HTERT RPE-1 (cell line): ENCODE measurements around the gene CSNK2B.

ENCODE experiments used
- in situ Hi-C: fragments of 300-500 bp; cut with MboI; formaldehyde crosslinking; loops from 4 replicates; pipeline ENCODE4 v1.14.3; 2020; ENCODE audit warnings: low sequenced_read_pairs

The CSNK2B gene

DNA sequence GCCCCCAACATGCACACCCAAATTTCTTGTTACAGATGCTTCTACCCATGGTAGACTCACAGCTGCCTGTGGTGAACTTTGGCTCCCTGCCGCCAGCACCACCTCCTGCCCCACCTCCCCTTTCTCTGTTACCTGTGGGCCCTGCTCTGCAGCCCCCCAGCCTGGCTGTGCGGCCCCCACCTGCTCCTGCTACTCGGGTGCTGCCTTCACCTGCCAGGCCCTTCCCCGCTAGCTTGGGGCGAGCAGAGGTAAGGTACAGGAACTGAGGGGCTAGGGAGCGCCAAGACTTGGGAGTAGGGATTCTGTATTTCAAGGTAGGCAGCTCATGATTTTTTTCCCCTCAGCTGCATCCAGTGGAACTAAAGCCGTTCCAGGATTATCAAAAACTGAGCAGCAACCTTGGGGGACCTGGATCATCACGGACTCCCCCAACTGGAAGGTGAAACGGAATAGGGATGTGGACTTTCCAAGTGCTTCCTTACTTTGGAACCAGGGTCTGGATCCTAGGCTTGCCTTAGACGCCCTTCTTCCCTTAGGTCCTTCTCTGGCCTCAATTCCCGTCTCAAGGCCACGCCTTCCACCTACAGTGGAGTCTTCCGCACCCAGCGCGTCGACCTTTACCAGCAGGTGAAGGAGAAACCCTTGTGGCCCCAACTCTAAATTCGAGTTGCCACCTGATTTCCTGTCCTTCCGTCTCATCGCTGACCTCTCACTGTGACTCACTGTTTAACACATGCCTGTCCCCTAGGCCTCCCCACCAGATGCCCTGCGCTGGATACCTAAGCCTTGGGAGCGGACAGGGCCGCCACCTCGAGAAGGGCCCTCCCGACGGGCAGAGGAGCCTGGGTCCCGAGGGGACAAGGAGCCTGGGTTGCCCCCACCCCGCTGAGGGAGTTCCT is 28.9 kb upstream of the CSNK2B start:
- in situ Hi-C loops: no loop called here

DNA sequence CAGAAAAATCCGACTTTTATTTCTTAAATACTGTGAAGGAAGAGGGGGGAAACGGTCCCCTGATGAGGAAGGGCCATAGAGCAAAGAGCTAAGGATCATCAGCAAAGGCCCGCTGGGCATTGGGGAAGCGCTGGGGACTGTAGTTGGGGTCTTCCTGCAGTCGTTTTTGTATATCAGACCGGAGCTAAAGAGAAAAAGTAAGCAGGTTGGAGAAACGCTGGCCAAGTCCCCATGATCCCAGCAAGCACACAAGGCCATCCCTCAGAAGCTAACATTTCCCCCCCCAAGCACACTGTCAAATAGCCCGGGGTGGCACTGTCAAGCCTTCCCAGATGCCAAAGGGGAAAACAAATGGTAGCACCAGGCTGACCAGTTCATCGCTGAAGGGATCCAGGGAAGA is 26.8 kb upstream of the CSNK2B start:
- in situ Hi-C loops: no loop called here

DNA sequence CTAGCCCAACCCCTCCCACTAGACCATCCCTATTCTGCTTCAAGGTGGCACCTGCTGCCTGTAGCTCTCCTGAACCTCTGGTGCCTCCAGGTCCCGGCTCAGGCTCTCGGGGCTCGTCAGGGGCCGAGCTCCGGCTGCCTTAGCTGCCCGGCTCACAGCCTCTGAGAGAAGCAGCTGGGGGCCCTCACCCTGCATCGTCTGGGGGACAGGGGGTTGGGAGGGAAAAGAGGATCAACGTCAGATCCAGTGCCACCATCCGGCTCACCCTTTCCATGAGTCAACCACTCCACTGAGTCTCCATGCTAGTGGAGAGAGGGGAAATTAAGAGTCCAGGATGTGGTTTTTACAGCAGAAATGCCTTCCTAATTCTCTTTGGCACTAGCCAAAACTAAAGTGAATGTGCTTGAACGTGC is 26.4 kb upstream of the CSNK2B start:
- in situ Hi-C loops: no loop called here

DNA sequence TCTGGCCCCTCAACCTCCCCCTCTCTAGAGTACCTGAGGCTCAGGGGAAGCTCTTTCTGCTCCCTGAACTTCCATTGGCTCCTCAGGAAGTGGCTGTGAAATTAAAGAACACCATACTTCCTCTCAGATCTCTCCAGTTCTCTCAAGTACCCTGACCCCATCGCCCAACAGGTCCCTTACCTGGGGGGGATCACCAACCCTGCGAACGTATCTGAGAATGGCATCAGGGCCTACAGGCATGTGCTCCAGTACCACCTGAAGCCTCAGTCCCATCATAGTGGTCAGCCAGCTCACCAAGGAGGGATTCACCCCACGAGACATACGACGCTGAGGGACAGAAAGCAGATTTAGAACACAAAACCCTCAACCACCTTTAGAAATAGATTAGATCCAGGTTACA is 25.3 kb upstream of the CSNK2B start:
- in situ Hi-C loops: no loop called here

DNA sequence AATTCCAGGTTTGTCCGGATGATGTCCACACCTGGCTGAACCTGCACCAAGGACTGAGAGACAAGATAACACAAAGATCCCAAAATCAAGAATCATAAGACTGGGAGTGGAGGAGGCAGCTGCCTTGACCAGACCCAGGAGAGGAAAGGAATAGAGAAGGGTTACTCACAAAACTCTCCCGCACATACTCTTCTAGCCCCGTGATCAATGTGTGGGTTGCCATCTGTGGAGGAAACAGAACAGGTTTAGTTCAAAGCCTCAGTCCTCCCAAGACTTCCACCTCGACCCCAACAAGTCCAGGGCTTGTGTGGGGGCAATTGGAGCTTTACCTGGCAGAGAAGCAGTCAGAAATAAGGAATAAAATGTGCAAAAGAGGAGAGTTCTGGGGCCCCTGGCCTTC is 24.5 kb upstream of the CSNK2B start:
- in situ Hi-C loops: no loop called here

DNA sequence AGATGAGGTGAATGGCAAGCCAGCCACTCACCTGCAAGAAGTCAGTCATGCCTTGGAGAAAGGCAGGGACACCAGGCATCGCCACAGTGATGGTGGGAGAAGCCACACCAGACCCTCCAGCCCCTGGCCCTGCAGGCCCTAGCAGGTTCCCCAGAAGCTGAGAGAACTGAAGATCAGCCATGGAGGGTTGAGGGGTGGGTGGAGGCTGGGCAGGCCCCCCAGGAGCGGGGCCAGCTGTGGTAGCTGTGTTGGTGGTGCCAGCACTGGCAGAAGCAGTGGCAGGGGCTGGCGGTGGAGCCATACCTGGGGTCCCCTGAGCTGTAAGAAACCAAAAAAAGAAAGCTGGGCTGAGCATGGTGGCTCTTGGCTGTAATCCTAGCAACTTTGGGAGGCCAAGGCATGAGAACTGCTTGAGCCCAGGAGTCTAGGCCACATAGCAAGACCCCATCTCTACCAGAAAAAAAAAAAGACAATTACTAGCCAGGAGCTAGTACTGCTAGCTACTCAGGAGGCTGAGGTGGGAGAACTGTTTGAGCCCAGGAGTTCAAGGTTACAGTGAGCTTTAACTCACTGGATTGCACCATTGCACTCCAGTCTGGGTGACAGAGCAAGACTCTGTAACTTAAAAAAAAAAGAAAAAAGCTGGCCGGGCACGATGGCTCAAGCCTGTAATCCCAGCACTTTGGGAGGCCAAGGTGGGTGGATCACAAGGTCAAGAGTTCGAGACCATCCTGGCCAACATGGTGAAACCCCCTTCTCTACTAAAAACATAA is 22.9 kb upstream of the CSNK2B start:
- in situ Hi-C loops: no loop called here

DNA sequence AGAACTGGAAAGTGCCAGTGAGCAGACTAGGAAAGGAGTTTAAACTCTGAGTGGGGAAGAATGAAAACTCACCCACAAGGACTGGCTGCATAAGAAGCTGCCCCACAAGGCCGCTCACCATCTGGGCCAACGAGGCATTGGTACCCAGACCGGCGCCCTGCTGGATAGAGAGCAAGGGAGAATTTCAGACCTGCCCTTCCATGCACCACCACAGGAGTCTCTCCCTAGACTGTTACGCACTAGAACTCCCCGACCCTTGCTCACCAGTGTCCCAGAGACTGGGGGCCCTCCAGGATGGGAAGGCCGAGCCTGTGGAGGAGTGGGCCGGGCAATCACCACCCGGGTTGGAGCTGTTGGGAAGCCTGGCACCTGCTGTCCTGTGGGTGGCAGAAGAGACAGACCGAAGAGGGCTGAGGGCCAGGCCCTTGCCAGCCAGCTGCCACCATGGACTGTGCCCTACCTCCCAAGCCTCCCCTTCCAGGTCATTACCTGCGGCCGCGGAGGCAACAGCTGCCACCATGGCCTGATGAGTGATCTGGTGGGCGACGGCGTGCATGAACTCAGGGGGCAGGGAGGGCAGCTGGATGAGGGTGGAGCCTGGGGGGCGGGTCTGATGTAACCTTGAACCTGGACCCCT is 21.9 kb upstream of the CSNK2B start:
- in situ Hi-C loops: no loop called here

DNA sequence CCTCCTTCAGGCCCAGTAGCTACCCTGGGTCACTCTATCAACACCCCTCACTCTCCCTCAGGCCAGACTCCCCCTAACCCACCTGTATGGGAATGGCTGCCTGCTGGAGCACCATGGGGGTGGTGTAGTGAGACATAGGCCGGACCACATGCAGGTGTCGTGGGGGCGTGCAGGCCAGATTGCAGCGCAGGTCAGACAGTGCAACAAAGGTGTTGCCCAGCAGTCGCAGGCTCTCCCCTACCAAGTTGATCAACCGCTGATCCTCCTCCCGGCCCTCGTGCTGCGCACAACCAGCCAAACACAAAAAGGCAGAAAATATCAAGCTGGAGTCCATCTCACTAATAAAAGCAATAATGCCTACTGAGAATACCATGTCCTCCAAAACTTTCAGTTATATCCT is 20.6 kb upstream of the CSNK2B start:
- in situ Hi-C loops: no loop called here

DNA sequence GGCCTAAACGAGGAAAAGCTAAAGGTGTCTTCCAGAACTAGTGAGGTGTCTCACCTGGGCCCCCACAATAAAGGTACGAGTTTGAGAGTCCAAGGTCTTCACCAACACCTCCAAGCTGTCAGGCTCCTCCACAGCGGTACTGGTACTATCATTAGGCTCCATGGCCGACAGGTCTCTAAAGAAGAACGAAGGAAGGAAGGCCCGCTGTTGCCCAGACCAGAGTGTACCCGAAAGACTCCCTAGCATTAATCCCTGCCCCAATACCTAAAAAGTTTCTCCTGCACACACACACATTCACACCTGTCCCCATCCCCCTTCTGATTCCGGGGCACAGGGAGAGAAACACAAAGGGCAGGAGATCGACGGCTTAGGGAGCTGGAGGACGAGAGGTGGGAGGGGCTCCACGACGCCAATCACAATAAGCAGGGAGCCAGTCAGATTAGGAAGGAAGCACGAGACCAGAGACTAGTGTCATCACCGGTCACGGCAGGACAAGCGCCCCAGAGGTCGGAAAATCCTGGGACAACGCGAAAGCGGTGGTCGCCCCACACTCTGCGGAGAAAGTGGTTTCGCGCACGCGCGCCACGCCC is 14.2 kb upstream of the CSNK2B start:
- in situ Hi-C loops: no loop called here

DNA sequence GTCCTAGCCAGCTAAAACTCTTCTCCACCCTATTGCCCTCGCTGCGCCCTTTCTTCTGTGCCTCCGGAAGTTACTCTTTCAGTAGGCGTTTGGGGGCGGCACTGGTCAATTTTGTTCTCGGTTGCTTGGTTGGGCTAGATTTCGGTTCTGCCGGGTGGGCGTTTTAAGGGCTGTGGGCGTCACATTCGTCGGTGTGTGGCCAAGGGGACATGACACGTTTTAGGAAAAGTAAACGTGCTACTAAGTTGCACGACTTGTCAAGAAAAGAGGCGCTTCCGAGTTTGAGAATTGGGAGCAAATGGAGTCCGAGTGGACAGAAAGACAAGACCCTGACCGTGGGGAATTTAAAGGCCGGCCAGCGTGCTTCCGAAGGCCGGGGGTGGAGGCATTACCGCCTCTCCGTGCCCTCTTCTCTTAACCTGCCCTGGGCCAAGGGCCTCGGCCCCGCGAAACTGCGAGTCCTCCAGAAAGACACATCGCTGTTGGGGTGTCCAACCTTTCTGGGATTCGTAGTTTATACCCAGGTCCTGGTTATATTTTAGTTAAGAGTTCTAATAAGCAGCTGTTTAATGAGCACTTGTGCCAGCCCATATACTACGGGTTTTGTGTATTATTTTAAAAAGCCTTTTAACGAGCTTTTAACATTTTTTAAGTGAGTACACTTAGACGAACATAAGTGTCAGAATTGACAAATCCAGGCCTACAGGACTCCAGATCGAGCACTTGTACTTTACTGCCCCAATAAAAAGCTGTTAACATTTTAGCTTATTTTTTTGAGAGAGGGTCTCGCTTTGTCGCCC is 12.8 kb upstream of the CSNK2B start:
- in situ Hi-C loops: no loop called here

DNA sequence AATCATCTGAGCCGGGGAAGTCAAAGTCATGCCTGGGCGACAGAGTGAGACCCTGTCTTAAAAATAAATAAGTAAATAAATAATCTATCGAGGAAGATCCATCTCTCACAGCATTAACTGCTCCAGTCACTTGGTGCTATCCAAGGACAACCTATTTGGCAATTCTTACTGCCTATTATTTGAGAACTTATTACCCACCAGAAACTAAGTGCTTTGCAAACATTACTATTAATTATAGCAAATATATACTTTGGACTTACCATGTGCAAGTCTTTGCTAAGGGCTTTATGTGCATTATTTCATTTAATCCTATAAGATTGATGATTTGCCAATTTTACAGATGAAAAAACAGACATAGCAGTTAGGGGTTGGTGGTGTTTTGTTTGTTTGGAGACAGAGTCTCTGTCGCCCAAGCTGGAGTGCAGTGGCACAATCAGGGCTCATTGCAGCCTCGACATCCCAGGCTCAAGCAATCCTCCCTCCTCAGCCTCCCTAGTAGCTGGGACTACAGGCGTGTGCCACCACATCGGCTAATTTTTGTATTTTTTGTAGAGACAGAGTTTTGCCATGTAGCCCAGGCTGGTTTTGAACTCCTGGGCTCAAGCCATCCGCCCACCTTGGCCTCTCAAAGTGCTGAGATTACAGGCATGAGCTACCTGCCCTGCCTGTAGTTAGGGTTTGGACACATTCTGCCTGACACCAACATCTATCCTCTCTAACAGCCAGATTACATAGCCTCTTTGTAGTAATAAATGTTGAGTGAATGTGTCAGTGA is 11.1 kb upstream of the CSNK2B start:
- in situ Hi-C loops: no loop called here

DNA sequence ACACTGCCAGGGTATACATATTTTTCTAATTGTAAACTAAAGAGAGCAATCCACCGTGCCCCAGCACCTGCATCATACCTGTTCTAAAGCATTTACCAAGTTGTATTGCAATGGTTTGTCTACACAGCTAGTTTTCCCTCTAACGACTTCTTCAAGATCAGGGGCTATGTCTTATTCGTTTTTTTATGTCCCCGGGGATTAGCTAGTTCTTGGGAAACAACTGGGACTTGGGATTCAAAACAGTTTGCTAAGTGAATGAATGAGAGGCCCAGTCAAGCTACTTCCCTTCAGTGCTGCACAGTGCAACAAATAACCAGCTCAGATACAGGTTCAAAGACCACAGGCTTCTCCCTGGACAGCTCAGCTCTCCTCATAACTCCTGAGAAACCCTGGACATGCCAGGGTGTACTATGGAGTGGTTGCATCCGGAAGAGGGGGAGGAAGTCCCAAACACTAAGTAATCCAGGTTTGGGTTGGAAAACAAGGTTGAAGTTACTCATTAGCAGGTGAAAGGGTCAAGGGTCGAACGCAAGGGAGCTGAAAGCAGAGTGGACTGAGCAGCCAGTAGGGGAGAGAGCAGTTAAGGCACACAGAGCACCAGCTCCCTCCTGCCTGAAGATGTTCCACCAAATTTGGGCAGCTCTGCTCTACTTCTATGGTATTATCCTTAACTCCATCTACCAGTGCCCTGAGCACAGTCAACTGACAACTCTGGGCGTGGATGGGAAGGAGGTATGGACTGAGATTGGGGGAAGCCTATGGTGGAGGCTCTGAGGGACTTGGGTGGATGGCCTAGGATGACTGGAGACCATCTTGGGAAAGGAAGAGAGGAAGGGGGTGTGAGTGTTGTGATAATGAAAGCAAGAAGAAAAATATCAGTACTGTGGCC is 10.3 kb upstream of the CSNK2B start, which contains the start of gene APOM:
APOM (plus strand) TSS at position 546 of the 889 bp plus-strand sequence; CDS start at position 619, 73 bp downstream.
- in situ Hi-C loops: no loop called here

DNA sequence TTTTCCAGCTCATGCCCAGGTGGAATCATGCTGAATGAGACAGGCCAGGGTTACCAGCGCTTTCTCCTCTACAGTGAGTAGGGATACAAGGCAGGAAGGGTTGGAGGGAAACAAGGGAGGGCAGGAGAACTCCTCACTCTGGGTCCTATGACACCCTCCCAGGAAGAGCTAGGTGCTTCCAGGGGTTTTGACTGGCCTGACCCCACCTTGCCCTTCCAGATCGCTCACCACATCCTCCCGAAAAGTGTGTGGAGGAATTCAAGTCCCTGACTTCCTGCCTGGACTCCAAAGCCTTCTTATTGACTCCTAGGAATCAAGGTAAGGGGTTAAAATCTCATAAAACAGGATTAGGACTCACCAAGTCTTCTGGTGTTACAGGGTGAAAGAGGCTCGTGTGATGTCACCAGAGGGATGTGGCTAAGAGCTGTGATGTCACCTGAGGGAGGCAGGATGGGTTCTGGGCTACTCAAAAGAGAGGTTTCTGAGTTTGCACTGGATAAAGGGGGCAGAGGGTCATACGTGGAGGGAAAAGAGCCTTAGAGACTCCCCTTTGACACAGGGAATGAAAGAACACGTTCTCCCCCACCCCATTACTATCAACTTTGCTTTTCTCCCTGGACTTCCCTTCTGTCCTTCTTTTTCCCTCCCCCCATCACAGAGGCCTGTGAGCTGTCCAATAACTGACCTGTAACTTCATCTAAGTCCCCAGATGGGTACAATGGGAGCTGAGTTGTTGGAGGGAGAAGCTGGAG is 8.3 kb upstream of the CSNK2B start:
- in situ Hi-C loops: no loop called here

DNA sequence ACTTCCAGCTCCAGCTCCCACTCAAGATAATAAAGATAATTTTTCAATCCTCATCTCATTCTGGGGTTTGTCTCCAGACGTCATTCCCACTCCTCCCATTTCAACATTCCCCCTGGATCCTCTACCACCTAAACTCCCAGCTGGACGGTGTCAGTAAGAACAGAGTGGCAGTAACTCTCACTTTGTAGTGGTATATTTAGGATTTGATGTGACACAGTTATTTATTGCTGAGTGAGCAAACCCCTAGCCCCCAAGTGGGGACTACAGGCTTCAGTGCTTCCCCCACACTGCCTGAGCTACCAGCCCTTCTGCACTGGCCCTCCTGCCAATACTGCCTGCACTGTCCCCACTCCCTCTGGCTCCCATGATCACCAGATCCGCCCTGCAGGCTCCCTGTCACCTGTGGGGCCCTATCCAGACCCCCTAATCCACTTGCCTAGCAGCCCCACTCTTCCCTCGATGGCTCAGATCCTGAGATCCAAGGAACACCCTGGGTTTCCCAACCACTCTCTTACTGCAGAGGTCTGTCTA is 7.7 kb upstream of the CSNK2B start:
- in situ Hi-C loops: no loop called here

DNA sequence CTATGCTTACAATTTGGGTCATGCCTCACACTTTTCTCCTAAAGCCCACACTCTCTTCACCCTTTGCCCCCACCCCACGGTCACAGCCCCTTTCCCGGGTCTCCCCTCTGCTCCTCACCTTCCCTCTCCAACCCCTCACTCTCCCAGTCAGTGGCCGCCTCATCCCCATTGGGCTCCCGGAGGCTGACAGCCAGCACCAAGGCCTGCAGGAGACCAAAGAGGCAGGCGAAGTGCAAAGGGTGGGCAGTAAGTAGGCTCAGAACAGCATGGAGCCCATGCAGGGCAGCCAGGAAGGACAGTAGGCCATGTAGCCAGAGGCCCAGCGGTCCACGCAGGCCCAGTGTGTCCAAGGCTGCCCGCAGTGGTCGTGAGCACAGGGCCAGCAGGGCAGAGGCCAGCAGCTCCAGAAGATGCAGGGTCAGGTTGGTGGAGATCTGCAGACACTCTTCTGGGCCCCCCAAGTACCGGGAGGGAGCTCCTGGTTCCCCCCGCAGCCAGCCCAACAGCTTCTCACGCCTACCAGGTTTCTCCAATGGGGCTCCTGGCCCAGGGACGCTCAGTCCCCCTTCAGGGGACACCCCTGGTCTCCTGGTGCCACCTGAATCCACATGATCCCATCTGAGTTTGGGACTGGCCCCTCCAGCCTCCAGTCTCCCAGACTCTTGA is 6.8 kb upstream of the CSNK2B start:
- in situ Hi-C loops: no loop called here

DNA sequence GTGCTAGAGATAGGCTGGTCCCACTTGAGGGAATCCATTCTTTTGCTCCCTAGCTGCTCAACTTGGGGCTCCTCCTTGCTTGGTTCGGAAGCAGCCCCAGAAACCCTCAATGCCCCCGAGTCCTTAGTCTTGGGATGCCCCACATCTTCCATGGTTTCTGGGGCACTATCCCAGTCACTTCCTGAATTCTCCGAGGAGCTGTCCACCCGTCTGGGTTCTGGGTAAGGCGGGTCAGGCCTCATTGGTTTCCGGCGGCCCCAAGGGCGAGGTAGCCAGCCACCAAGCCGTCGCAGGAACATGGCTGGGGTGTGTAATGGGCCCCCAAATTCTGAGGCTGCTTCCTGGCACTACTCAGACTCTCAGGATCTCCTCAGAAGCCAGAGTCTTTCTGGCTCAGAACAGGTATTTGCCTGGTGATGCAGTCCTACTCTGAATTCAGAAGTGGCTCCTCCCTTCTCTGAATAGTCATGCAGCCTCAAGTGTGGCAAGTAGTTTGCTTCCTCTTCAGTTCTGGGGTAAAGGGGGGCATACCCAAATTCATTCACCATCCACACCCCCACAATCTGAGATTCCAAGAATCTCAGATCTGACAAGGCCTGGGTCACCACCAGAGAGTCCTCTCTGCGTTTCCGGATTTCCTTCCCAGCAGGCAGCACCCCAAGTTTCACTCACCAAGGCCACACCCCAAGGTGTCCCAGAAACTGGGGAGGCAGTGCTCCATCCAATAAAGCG is 6.1 kb upstream of the CSNK2B start:
- in situ Hi-C loops: no loop called here
